Parathyroid adenoma (tissue), 2 donors: ENCODE measurements around the gene BTG1.

Source experiments
- H2AFZ ChIP-seq: fragments of 300-600 bp; sonication (generic); one replicate; pipeline ENCODE4 v1.7.0; 2017; ENCODE audit warnings: antibody characterized with exemption, mild to moderate bottlenecking
- H3K27ac ChIP-seq: fragments of 300-600 bp; sonication (generic); one replicate; pipeline ENCODE4 v1.7.0; 2017
- H3K27me3 ChIP-seq: fragments of 300-600 bp; sonication (generic); one replicate; pipeline ENCODE4 v1.7.0; 2017; ENCODE audit warnings: low read length; ENCODE audit not compliant: control insufficient read depth, insufficient read depth
- H3K36me3 ChIP-seq: fragments of 300-600 bp; sonication (generic); one replicate; pipeline ENCODE4 v1.7.0; 2017; ENCODE audit warnings: low read length; ENCODE audit not compliant: control insufficient read depth, insufficient read depth
- H3K4me1 ChIP-seq: fragments of 300-600 bp; sonication (generic); one replicate; pipeline ENCODE4 v1.7.0; 2017; ENCODE audit warnings: control low read depth
- H3K4me2 ChIP-seq: fragments of 300-600 bp; sonication (generic); one replicate; pipeline ENCODE4 v1.7.0; 2017; ENCODE audit warnings: low read length
- H3K4me3 ChIP-seq: fragments of 300-600 bp; sonication (generic); one replicate; pipeline ENCODE4 v1.7.0; 2017; ENCODE audit warnings: low read depth, low read length
- H3K79me2 ChIP-seq: fragments of 300-600 bp; sonication (generic); one replicate; pipeline ENCODE4 v1.7.0; 2017; ENCODE audit warnings: control low read depth
- H3K9ac ChIP-seq: fragments of 300-600 bp; sonication (generic); one replicate; pipeline ENCODE4 v1.7.0; 2017; ENCODE audit warnings: mild to moderate bottlenecking
- H3K9me3 ChIP-seq: fragments of 300-600 bp; sonication (generic); one replicate; pipeline ENCODE4 v1.7.0; 2017; ENCODE audit warnings: low read length; ENCODE audit not compliant: control insufficient read depth
- TF ChIP-seq, protein P1 (sequence below): fragments of 300-600 bp; sonication (generic); IDR thresholded peaks from one replicate; pipeline ENCODE4 v1.7.0; 2017; ENCODE audit warnings: antibody characterized with exemption, mild to moderate bottlenecking
- donor health status: primary hyperparathyroidism.

The BTG1 gene

DNA sequence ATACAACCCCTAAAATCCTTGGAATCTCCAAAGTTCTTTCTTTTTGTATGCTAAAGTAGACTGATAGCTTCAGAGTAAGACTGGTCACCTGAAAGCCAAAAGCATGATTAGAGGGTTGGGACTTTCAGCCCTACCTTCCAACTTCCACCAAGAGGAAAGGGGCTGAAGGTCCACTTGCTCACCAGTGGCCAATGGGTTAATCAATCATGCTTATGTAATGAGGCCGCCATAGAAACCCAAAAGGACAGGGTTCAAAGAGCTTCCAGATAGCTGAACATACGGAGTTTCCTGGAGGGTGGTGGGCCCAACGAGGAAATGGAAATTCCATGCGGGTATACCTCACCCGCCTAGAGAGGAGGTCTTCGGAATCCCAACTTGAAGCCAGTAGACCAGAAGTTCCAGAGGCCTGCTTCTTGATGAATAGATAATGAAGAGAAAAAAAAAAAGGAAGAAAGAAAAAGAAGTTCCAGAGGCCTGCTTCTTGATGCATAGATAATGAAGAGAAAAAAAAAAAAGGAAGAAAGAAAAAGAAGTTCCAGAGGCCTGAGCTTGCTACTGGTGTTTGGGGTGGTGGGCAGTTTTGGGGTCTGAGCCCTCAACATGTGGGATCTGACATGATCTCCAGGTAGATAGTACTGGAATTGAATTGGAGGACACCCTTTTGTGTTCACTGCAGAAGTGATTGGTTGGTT is 11.2 kb upstream of the BTG1 start:
- no peak overlapping the region for H3K9ac ChIP-seq
- no peak overlapping the region for H2AFZ ChIP-seq
- H3K36me3 ChIP-seq = no peaks in the 10 kb centered on the region
- H3K79me2 ChIP-seq = no peaks in the 10 kb centered on the region
- H3K27ac ChIP-seq = no peak overlapping the region
- TF ChIP-seq, protein P1, sequence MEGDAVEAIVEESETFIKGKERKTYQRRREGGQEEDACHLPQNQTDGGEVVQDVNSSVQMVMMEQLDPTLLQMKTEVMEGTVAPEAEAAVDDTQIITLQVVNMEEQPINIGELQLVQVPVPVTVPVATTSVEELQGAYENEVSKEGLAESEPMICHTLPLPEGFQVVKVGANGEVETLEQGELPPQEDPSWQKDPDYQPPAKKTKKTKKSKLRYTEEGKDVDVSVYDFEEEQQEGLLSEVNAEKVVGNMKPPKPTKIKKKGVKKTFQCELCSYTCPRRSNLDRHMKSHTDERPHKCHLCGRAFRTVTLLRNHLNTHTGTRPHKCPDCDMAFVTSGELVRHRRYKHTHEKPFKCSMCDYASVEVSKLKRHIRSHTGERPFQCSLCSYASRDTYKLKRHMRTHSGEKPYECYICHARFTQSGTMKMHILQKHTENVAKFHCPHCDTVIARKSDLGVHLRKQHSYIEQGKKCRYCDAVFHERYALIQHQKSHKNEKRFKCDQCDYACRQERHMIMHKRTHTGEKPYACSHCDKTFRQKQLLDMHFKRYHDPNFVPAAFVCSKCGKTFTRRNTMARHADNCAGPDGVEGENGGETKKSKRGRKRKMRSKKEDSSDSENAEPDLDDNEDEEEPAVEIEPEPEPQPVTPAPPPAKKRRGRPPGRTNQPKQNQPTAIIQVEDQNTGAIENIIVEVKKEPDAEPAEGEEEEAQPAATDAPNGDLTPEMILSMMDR = no peak
- H3K4me3 ChIP-seq = no peak overlapping the region
- H3K9me3 ChIP-seq = no peaks in the 10 kb centered on the region
- no peaks in the 10 kb centered on the region for H3K27me3 ChIP-seq
- H3K4me1 ChIP-seq = no peaks in the 10 kb centered on the region
- no peak overlapping the region for H3K4me2 ChIP-seq

DNA sequence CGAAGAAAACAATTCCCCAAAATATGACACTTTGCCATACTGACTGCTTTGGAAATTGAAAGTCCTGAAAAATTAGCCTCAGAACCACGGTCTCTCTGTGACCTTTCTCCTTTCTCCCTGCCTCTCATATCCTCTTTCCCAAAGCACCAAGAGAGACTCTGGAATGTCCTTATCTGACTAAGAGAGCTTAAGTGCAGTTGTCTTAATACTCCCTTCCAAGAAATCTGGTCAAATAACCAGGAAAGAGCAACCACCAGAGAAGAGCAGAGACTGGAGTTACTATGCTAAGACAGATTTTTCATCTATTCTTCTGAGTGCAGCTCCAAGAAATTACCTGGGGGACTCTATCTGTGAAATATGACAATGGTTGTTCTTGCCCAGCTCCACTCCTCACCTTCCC is 10.5 kb upstream of the BTG1 start:
- H3K79me2 ChIP-seq = no peaks in the 10 kb centered on the region
- H3K9me3 ChIP-seq = no peaks in the 10 kb centered on the region
- TF ChIP-seq, protein P1 = no peak
- no peaks in the 10 kb centered on the region for H3K4me1 ChIP-seq
- no peak overlapping the region for H3K27ac ChIP-seq
- H2AFZ ChIP-seq = no peak overlapping the region
- H3K27me3 ChIP-seq = no peaks in the 10 kb centered on the region
- H3K4me2 ChIP-seq = no peak overlapping the region
- H3K36me3 ChIP-seq = no peaks in the 10 kb centered on the region
- no peak overlapping the region for H3K9ac ChIP-seq
- H3K4me3 ChIP-seq = no peak overlapping the region

DNA sequence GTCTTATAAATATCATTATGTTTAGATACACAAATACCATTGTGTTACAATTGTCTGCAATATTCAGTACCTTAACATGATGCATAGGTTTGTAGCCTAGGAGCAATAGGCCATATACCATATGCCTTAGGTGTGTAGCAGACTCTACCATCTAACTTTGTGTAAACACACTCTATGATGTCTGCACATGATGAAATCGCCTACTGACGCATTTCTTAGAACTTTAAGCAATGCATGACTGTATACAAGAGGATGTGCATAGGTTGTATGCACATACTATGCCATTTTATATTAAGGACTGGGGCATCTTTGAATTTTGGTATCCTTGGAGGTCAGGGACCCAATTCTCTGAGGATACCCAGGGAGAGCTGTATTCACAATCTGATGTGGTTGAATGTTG is 10.1 kb upstream of the BTG1 start:
- Histone ChIP-seq H3K9me3 (no peaks in the 10 kb centered on the region), H3K27me3 (no peaks in the 10 kb centered on the region), H2AFZ (no peak overlapping the region), H3K36me3 (no peaks in the 10 kb centered on the region), H3K4me2 (no peak overlapping the region), H3K27ac (no peak overlapping the region), H3K79me2 (no peaks in the 10 kb centered on the region), H3K4me1 (no peaks in the 10 kb centered on the region), H3K4me3 (no peak overlapping the region), H3K9ac (no peak overlapping the region)
- TF ChIP-seq, protein P1 = no peak

DNA sequence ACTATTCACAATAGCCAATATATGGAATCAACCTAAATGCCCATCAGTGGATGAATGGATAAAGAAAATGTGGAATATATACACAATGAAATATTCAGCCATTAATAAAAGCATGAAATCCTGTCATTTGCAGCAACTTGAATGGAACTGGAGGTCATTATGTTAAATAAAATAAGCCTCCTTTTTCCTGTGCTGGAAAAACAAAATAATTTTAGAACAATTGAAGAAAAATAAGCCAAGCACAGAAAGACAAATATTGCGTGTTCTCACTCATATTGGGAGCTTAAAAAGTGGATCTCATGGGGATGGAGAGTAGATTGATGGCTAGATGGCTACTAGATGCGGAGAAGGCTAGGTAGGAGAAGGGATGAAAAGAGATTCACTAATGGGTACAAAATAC is 6.3 kb upstream of the BTG1 start:
- Histone ChIP-seq H3K4me3 (no peak overlapping the region), H3K9ac (no peak overlapping the region), H2AFZ (no peak overlapping the region), H3K79me2 (no peaks in the 10 kb centered on the region), H3K4me1 (no peaks in the 10 kb centered on the region), H3K27ac (no peak overlapping the region), H3K4me2 (no peak overlapping the region), H3K27me3 (no peaks in the 10 kb centered on the region), H3K9me3 (no peaks in the 10 kb centered on the region), H3K36me3 (no peaks in the 10 kb centered on the region)
- TF ChIP-seq, protein P1 = no peak

DNA sequence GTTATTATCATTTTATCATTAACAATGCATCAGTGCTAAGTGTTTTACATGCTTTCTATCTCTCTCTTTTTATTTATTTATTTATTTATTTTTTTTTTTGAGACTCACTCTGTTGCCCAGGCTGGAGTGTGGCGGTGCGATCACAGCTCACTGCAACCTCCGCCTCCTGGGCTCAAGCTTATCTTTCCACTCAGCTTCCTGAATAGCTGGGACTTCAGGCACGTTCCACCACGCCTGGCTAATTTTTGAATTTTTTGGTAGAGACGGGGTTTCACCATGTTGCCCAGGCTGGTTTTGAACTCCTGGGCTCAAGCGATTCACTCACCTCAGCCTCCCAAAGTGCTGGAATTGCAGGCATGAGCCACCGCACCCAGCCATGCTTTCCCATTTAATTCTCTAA is 3.9 kb upstream of the BTG1 start:
- no peaks in the 10 kb centered on the region for H3K36me3 ChIP-seq
- H3K4me2 ChIP-seq = no peak overlapping the region
- H3K4me3 ChIP-seq = no peak overlapping the region
- no peak overlapping the region for H3K9ac ChIP-seq
- no peaks in the 10 kb centered on the region for H3K27me3 ChIP-seq
- no peak overlapping the region for H3K27ac ChIP-seq
- H3K4me1 ChIP-seq = no peaks in the 10 kb centered on the region
- no peaks in the 10 kb centered on the region for H3K79me2 ChIP-seq
- H3K9me3 ChIP-seq = no peaks in the 10 kb centered on the region
- H2AFZ ChIP-seq = no peak overlapping the region
- TF ChIP-seq, protein P1 = no peak
